ENCODE data around the gene RLBP1.
A peak's percentile ranks its signal among the peaks of the same experiment; 100 is the strongest.

Gene RLBP1

GRCh38 chr15:89206908-89207331 is 14.5 kb downstream of the RLBP1 start:
- DNase-seq (ENCODE audit: low spot score) = peak; percentile 58

- DNase-seq (ENCODE audit: low spot score) = no peak
Observed at GRCh38 chr15:89205991-89206585, 15.3 kb downstream of the RLBP1 start.

DNA sequence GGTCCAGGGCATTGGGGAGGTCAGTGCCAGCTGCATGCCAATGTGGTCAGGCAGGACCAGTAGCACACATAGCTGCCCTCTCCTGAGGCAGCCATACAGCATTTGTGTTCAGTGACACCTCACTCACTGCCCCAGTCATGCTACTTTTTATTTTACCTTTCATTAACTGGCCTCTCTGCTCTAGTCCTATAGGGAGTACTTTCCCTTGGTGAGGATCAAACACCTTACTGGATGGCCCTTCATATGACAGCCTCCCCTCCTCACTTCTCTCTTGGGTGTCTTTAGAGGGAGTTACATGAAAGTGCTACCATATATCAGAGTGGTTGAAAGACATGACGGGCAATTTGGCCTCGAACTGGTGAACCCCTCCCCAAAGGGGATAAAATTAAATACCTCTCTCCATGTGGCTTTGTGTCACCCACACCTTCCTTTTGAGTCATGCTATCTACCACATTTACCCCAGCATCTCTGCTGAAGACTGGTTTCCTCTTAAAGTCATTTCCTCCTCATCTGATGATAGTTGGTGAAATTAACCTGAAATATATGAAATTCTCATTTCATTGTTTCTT is 17.6 kb downstream of the RLBP1 start:
- peak; percentile 19 for DNase-seq (ENCODE audit: low spot score)

- DNase-seq (ENCODE audit: low spot score) = no peak
Observed at GRCh38 chr15:89201465-89202005, 19.8 kb downstream of the RLBP1 start.

GRCh38 chr15:89200182-89200581 is 21.2 kb downstream of the RLBP1 start:
- no peak for DNase-seq (ENCODE audit: low spot score)

DNA sequence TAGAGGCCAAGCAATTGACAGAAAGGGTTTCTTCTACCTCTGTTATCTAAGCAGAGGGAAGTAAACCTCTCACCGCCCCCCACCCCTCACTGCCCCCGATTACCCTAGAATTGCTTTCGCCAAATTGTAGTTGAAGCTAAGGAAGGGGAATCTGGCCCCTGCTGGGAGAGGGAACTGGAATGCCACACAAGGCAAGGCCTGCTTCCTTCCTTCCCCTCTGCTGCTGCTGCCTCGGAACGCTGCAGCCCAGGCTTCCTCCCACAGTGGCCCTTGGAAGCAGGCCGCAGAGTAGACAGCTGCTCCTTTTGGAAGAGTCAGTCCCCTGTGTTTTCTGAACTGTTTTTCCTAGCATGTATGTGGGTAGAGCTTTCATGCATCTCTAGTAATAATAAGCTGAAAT is 21.6 kb downstream of the RLBP1 start:
- DNase-seq (ENCODE audit: low spot score) = no peak

- DNase-seq (ENCODE audit: low spot score) = no peak
Observed at GRCh38 chr15:89198934-89199333, 22.4 kb downstream of the RLBP1 start.

DNA sequence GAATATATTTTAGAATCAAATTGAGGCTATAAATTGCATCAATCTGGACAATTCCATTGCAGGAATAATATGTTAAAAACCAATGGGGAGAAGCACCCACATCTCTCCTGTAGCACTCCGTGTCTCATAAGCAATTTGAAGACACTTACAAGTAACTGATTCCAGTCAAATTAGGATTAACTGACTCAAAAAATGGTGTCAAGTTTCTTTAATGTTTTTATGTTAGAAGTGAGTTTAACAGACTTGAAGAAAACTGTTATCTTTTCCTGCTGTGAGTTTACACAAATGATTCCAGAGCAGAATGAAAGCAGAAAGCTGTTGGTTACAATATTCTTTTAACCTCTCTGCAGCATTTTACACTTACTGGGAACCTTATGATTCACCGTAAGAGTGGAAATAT is 23.2 kb downstream of the RLBP1 start:
- DNase-seq (ENCODE audit: low spot score) = no peak

DNA sequence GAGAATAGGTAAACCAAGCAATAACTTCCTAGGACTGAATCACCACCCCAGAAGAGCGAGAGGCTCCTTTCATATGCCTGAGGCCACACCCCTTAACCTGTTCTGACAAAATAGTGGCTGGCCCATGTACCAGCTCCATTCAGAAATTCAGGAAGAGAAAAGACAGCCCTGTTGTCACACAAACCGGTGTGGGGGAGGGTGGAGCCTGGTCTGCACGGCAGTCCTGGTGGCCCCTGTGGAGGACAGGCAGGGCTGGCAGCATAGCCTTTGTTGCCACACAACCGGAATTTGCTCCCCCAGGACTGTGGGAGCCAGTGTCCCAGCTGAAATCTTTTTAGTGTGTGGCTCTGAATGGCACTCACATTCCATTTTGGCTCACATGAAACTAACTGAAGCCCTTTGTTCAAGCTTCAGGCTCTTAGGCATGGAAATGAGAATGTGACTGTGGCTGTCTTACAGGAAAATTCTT is 23.8 kb downstream of the RLBP1 start:
- peak; percentile 91 for DNase-seq (ENCODE audit: low spot score)

GRCh38 chr15:89196994-89197393 is 24.4 kb downstream of the RLBP1 start:
- peak; percentile 51 for DNase-seq (ENCODE audit: low spot score)

GRCh38 chr15:89196241-89196640 is 25.1 kb downstream of the RLBP1 start:
- no peak for DNase-seq (ENCODE audit: low spot score)

DNA sequence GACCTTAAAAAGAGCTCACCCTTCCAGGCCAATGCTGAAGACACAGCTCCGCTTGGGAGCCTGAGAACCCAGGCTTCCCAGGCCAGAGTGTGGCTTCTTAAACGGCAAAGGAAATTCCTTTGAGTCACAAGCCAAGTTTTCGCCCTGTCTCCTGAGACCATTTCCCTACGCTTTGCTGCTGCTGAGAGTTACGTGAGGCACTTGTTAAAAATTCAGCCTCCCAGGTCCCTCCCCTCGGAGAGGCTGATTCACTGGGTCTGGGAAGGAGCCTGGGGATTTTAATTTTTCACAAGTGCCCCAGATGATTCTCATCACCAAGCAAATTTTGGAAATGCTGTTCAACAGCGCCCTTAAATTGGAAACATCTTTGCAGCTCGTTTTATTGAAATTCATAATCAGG is 25.5 kb downstream of the RLBP1 start:
- no peak for DNase-seq (ENCODE audit: low spot score)

- no peak for DNase-seq (ENCODE audit: low spot score)
Observed at GRCh38 chr15:89194608-89195007, 26.8 kb downstream of the RLBP1 start.

GRCh38 chr15:89192766-89193165 is 28.6 kb downstream of the RLBP1 start:
- no peak for DNase-seq (ENCODE audit: low spot score)

- DNase-seq (ENCODE audit: low spot score) = no peak
Observed at GRCh38 chr15:89192136-89192535, 29.2 kb downstream of the RLBP1 start.

DNA sequence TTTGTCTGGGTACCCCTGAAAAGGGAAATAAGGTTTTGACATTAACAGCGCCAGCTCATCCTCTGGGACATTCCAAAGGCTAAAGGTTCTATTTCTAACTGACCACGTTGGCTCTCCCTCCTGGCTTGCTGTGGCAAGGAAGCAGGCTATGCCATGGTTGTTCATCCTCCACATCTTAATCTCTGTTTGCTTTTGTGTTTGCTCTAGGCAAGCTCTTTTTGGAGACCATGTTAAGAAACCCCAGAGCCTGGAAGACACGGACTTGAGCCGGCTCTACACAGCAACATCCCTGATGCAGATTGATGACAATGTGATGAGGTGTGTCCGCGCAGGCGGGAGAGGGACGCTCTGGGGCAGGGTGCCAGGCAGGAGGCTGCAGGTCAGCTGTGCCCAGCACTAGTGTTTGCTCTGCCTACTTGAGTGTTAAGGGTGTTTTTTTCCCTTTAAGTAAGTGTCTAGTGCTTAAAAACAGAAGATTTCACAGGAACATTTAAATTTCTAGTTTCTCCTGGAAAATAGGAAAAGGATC is 33.3 kb downstream of the RLBP1 start:
- no peak for DNase-seq (ENCODE audit: low spot score)

DNA sequence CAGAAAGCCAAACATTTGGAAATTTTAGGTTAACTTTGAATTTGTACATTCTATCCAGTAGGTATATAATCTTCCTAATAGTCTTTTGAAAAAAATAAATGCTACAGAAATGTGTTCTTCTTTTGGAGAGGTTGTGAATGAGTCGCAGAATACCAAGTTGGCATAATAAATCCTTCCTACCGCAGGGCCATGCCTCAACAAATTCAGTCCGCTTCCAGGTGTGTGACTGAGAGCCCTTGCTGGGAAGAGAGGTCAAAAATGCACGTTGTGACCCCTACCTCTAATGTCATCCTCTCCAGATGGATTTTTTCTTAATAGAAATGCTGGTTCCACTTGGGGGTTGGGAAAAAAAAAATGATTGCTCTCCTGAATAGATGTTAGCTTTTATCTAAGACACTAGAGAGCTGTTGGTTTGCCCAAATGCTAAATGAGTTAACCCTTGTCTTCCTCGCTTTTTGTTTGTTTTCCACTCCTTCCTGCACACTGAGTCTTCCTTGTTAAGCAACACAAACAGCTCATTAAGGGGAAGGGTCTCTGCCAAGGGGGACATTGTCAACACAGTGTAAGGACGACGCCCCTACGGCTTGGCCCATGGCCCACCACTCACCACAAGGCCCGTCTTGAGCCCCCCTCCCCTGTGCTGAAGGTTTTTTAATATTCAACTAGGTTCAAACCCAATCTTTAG is 33.9 kb downstream of the RLBP1 start:
- DNase-seq (ENCODE audit: low spot score) = no peak

GRCh38 chr15:89186803-89187202 is 34.6 kb downstream of the RLBP1 start:
- no peak for DNase-seq (ENCODE audit: low spot score)

- DNase-seq (ENCODE audit: low spot score) = no peak
Observed at GRCh38 chr15:89184886-89185526, 36.4 kb downstream of the RLBP1 start.

- no peak for DNase-seq (ENCODE audit: low spot score)
Observed at GRCh38 chr15:89184357-89184756, 37.0 kb downstream of the RLBP1 start.

GRCh38 chr15:89179966-89180875 is 41.2 kb downstream of the RLBP1 start:
- DNase-seq (ENCODE audit: low spot score) = no peak

Data from SW480 (cell line).